Superior temporal gyrus (tissue), 1 donor: Measurements from ENCODE around the gene LAMP5.

ENCODE experiments used
- DNase-seq: peaks from one replicate; pipeline ENCODE4 v3.0.0-alpha.2; 2016; ENCODE audit errors: extremely low spot score

LAMP5 gene

DNA sequence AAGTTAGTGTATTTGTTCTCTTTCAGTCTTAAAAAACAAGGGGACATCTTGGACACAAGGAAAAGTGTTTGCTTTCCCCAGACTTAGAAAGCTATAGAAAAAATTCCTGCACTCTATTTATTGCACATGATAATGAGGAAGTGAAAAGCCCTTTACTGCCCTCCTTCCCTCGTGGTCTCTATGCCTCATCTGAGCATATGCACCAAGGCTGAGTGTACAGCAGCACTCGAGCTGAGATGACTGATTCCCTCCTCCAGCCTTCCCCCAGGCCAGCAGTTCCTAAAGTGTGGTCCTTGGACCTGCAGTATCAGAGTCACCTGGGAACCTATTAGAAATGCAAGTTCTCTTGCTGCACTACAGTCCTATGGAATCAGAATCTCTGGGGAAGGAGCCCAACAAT is 14.3 kb upstream of the LAMP5 start:
- no peak for DNase-seq

DNA sequence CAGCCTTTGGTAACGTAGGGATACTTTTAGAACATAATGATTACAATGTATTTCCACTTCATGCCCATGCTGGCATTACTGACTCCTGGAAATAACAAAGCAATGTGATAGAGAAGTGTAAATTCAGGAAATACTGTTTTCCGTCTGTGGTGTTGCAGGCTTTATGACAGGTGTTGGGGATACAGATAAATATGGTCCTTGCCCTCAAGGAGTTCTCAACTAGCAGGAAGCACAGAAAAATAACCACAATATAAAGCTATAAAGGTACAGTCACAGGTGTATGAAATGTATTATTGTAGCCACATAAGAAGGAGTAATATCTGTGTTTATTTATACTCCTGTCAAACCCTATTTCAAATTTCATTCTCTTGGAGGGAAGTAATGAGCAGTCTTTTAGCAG is 12.9 kb upstream of the LAMP5 start:
- DNase-seq: no peak

DNA sequence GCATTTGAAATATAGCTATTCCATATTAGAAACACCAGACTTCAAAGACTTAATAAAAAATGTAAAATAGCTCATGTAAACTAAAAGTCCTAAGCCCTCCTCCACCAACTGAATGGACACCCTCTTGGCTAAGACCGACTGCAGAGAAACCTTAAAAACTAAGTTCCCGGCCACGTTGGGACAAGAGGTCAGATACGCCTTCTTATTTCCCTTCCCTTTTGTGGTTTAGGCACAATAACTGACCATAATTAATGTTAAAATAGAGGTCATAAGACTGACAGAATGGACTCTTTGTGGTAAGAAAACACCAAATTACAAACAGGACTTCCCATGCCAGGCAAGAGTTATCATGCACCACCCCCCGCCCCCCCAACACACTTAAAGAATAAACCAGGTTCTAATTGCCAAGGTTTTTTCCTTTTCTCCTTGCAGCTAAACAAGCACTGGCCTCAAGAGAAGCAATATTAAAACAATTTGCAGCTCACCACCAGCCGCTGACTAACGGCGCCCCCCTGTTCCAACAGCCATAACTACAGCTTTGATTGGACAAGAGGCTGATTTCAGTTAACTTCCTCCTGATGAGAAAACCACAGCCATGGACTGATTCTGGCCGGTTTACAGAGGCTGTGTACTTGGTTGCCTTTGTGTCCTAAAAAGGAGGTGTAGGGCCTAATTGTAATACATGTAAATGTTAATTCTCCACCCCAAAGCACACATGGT is 10.7 kb upstream of the LAMP5 start:
- DNase-seq: no peak

DNA sequence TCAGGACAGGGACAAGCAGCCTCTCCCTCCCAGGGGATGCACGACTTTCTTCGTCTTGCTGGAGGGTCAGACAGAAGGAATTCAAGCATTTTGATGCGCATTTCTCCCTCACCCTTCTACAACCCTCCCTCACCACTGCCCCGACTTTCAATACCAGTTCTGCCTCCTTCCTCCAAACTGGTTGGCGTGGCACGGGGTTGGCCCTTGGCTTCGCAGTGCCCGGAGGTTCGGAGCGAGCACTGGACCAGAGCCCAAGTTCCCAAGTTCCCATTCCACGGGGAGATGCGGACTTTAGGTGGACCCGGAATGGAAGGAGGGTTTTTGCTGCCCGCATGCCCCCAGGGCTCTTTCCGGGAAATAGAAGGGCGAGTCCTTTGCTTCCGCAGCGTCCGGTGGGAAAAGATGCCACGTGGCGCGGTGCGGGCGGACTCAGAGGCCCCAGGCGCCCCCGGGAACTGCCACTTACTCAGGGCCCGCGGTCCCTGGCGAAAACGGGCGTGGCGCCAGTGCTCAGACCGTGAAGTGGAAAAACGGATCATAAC is 8.0 kb upstream of the LAMP5 start:
- no peak for DNase-seq

DNA sequence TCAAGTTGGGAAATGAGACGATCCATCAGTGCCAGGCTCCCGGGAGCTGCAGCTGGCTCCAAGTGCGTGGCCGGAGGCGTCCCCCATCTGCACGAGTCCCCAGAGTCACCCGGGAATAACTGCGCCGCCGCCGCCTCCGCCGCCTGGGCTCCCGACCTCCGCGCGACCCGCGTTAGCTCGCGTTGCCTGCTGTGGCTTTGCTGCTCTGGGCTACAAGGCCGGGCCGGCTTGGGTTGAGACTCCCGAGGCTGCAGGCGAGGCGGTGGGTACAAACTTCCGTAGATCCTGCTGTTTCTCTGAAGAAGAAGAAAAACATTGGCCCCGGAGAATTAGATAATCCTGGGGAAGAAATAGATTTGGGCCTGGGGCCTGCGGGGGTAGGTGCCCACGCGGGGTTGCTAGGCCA is 7.4 kb upstream of the LAMP5 start:
- DNase-seq: no peak

DNA sequence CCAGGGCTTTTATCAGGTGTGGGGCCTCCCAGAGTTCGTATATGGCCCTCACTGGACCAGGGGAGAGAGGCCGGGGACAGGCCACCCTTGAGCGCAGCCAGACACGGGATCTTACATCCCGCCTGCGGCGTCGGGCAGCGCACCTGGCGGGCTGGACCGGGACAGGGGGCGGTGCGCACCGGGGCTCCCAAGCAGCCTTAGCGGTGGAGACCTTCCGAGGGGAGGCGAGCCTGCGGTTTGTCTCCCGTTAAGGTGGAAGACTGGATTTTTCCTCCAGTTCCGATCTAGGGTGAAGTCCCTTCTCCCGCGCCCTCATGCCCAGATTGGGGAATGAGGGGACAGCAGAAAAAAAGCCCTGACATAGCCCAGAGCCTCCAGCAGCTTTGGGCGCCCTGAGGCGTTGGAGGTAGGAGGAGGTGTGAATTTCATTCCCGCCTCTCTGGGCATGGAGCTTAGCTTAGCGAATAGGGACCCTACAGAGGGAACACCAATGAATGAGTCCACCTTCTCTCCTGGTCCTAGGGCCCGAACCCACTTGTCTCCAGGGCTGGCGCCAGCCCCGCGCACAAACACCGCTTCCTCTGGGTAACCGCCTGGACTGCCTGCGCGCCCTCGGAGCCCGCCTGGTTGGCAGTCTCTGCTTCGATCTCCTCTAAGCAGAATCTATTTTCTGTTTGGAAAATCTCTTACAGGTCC is 6.7 kb upstream of the LAMP5 start:
- DNase-seq: no peak

DNA sequence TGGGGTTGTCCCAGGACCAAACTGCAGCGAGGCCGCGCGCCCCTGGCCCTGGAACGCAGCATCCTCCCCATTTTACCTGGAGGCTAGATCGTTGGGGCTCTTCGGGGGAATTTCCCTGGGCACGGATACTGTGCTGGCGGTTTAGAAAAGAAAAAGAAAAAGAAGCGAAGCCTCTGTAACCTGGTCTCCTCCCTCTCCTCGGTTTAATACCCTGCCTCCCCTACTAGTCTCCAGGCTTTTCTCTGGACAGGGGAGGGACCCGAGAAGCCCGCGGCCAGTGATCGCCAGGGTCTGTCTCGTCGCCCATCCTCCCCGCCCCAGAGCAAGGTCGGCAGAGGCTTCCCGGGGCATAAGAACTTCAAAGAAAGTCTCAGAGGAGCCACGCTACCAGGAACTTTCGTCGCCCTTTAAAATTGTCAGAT is 6.1 kb upstream of the LAMP5 start:
- DNase-seq: no peak

DNA sequence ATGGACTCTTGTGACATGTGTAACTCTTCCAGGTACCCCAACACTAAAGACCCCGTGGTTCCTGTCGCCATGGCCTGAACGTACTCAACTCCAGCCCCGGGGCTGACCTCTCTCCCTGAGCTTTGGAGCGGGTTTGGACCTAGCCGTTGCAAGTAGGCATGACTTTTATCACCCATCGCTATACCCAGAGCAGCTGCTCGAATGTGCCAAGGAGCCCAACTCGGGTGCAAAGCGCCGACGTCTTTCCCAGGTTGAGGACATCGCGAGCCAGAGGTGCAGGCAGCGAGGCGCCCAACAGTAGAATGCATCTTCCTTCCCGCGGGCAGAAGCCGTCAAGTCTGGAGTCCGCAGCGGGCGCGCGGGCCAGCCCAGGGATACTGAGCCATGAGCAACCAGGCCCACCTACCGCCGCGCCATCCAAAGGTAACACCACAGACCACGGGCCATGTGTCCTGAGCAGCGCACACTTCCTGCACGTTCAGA is 5.7 kb upstream of the LAMP5 start:
- no peak for DNase-seq

DNA sequence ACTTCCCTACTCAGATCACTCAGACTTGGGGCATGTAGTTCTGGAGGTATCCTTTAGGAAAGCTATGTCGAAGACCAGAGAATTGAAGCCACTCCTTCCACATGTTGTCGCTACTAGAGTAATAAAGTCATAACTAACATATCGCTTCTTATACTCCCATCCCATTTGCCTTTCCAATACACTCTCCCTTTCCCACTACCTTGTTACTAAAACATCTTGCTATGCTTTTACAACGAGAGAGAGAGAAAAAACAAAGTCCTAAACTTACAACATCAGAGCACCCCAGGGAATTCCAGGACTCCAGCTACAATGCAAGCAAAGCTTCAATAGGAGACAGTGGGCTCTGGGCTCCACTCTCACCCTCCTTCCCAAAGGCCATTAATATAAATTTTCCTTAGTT is 5.1 kb upstream of the LAMP5 start:
- no peak for DNase-seq

DNA sequence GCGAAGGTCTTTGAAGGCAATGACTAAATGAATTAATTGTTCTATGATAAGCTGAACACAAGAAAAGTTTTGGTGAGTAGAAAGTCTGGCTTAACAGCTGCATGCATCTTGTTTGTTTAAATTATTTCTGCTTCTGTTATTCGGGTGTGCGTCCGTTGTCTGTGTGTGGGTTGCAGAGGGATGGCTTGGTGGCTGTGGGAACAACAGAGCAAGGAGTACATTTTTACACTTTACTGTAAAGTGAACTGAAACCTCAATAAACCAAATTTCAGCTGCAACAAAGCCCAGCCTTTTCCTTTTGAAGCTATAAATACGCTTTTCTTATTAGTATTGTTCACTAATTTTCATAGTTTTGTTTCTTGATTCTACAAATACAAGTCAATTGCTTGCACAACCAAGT is 3.5 kb upstream of the LAMP5 start:
- DNase-seq: no peak

DNA sequence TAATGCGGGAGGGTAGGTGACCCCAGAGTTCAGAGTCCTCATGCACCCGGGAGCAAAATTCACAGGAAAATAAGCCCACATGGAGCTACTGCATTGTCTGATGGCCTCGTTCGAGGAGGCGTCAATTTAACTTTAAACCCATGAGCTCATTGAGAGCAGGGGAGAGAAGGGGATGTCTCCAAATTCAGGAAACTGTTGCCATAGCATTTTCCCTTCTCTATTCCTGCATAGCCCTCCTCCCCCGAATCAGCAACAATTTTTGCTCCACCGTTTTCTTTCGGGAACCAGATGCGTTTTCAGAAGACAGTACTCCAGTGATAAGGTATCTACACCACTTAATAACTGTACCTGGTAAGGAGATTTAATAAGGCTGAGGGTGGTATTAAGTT is 324 bp upstream of the LAMP5 start:
- no peak for DNase-seq

DNA sequence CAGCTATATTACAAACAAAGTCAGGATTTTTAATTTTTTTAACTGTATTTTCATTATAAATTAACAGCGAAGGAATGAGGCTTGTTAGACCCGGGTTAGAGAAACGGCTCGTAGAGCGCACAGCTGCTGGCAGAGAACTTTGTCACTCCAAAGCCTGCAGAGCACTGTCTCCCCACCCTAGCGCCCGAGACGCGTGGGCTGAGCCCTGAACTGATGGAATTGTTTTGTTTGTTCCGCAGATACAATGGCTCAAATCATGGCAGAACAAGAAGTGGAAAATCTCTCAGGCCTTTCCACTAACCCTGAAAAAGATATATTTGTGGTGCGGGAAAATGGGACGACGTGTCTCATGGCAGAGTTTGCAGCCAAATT is 810 bp downstream of the LAMP5 start:
- DNase-seq: no peak

DNA sequence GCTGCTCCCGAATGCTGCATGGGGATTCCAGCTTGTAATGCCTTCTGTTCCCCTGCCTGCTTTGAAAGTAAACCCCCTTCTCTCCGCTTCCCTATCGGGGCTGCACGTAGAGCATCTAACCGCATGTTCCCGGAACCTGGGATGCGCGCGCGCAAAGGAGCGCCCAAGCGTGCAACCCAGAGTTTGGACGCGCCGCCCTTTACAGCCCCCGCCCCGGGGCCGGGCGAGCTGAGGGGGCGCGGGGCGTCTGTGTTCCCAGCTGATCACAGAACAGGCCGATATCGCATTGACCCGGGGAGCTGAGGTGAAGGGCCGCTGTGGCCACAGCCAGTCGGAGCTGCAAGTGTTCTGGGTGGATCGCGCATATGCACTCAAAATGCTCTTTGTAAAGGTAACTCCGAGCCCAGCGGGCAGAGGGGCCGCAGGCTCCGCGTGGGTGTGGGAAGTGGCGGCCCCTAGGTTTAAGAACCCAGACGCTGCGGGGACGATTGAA is 1.4 kb downstream of the LAMP5 start:
- no peak for DNase-seq

DNA sequence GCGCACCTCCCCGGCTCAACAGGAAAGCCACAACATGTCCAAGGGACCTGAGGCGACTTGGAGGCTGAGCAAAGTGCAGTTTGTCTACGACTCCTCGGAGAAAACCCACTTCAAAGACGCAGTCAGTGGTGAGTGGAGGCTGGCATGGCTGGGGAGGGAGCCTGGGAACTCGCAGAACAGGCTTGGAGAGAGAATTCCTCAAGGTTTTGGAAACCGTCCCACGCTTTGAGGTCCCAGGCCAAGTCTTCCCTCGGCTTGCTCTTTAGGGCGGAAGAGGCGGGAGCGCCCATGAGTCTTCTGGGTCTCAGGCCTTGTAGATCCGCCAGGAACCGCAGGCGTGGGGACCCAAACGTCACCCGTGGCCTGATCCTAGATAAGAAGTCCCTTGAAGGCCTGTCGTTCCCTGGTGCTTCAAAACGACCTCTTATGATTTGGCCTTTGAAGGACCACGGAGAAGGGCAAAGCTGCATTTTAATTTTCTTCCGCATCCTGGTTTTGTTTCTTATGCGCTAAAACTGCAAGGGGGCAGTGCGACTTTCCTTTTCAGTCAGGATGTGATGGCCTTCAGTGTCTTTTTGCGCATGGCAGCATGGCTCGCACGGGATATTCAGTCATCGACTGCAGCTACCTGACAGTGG is 2.0 kb downstream of the LAMP5 start:
- DNase-seq: no peak

DNA sequence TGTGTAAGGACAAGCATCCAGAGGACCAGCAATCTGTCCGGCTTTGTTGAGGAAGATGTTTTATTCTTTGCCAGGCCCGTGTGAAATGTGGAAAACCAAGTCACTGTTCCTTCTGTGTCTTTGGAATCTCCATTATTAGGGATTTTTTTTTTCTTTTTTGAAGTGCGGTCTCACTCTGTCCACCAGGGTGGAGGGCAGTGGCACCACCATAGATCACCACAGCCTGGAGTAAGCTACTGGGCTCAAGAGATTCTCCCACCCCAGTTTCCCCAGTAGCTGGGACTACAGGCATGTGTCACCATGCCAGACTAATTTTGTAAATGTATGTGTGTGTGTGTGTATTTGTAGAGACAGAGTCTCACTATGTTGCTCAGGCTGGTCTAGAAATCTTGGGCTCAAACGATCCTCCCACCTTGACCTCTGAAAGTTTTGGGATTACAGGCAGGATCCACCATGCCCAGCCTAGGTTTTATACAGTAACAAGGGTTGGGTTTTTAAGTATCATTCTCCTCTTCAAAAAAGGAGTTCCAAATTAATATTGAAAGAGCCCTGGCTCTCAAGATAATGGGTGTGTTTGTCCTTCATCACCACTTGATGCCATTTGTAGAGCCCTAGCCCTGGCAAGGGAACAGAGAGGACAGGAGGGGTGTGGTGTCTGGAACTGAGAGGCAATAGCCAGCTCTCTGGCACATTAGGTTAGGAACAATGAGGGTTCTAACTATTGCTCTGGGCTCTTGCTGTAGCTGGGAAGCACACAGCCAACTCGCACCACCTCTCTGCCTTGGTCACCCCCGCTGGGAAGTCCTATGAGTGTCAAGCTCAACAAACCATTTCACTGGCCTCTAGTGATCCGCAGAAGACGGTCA is 3.1 kb downstream of the LAMP5 start:
- no peak for DNase-seq

DNA sequence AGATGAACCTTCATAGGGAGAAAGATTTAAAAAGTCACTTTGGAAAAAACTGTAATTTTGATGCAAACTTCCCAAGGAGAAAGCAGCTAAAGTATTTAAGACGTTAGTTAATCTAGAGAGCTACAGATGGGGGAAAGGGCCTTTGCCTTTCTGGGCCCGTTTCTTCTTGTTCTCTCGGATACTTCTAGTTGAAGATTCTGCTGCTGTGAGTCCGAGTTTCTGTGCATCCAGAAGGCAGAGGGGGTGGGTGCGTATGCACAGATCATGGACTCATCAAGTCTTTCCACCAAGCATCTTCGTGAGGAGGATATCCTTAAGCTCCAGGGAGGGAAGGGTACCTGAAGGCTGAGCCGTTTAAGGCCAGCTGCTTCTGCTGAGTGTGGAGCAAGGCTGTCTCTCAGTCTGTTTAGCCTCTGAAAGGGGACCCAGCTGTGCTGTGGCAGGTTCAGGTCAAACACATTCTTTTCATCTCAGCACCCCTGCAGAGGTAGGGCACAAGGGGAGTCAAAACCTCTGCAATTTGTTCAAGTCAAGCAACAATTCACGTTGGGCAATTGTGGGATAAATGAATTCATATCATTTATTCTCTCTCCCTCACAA is 4.3 kb downstream of the LAMP5 start:
- DNase-seq: no peak

DNA sequence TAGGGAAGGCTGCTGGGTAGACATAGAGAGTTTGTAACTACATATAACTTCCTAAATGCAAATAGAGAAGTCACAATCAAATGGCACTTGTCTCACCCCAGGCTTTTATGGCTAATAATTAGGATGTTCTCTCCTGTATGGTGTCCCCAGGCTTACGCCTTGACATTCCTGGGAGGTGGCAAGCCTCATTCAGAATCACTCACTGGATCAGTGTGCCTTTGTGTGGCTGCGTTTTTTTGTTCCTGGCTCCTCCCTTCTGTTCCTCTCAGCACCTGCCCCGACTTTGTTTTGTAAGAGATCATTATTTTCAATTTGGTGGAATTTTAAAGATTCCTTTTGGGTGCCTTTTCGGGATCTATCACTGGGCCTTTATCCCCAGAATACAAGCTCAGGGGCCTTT is 5.7 kb downstream of the LAMP5 start:
- DNase-seq: no peak

DNA sequence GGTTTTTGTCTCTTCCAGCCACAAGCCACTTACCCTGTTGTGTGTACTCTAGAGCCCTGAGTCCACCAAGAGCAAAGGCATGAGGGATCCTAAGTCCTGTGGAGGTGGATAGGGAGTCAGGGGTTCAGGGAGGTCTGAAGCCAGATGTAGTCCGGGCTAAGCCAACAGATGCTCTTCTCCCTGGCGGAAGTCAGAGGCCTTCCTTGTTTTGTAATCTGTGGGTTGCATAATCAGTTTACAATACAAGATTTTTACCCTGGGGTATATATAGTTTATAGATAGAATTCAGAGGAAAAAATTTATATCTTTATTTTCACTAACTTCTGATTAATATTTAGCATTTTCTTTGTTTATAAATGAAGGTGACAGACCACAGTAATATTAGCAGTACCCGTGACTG is 9.2 kb downstream of the LAMP5 start:
- no peak for DNase-seq

DNA sequence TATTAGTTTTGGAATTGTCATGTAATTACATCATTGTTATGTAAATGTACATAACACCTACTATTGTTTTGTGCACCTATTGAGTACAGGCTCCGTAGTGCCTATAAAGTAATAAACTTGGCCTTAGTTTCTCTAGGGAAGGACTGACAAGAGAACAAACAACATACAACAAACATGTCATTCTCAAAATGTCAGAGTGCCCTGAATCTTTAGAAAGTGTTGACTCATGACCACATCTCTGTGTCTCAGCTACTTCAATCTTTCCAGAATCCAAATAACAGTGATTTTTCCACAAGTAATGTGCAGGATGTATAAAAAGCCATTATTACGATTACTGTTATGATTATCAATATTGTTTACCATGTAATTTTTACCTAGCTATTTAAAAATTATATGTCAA is 17.2 kb downstream of the LAMP5 start:
- DNase-seq: no peak

DNA sequence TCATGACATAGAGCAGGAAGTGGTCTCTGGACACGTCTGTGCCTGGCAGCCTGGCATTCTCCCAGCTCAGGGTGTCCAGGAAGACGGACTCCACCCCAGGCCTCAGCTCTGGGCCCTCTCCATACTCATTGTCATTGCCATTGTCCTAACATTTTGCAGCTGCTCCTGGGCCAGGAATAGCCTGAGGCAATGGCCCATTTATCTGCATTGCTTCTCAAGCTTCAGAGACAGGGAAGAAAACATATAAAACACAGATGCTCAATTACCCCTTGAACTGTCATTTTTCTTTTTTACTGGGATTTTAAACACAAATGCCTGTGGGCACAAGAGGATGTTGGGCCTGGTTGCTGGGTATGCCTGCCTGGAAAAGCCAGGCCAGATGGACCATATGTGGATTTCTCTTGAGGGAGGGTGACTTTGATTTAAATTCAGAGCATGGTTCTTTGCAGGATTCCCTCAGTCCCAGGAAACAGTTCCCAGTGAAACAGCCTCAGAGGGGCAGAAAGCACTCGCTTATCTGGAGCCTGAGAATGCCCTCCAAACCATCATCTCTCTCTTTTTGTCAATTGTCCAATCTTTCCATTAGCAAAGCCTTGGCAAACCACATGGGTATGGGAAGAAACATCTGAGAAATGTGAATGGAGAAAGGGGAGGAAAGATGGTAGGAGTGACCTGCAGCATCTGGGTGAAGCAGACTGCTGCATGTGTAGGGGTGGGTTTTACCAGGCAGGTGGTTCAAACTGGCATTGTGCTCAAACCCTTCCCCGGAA is 17.9 kb downstream of the LAMP5 start:
- DNase-seq: no peak

DNA sequence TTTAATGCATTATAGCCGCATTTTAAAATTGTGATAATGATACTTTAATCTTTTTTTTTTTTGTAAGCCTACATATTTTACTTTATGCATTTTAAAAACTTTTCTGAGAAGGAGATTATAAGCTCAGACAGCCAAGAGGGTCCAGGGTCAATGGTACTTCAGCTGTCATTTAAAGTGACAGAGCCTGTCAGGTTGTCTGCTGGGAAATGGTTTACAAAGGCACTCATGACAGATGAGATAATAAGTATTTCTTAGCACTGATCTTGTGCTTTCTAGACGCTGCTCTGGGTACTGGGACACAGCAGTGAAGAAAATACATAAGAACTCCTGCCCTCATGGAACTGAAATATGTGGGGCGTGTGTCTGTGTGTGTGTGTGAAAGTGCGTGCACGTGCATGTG is 19.6 kb downstream of the LAMP5 start:
- DNase-seq: no peak
